ENCODE measurements around the gene CRTAC1.
A peak's percentile ranks its signal among the peaks of the same experiment; 100 is the strongest.

Gene CRTAC1

DNA sequence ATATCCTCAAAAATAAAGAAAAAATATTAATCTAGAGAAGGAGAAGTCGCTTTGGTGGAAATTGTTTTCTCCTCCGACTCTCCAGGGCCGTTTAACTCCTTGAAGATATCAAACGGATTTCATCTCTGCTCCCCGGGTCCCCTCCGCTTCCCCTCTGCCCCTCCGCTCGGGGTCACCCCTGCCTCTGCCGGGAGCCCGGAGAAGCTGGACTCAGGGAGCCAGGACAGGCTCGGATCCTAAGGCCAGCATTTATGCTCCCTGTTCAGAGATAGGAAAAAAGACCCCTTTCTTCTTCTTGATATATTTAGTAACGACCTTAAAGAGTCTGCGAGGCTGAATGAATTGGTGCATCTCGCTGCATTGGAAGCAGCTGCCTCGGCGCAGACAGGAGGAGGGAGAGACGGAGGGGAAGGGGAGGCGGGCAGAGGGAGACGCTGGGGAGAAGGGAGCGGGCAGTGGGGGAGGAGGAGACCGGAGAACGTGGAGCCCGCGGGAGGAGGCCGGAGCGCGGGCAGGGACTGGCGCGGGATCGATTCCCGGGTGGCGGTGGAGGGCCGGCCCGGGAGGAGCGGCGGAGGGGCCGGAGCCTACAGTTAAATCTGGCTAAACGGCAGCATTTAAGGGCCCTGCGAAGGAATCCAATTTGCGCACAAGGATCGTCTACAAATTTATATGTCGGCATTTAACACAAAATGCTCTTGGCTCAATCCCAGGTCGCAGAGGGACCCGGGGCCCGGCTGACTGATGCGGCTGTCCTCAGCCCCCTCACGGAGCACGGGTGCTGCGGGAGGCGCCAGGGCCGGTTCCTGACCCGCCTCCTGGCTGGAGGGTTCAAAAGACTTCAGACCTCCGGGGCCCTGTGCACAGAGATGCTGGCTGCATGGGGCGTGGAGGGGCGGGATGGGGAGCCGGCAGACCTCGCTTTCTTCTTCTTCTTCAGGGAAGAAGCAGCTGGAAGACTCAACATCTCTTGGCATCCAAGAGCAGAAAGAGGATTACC is 55.6 kb downstream of the CRTAC1 start:
- Histone ChIP-seq H3K4me1 (no peaks in the 10 kb centered on the region), H3K79me2 (no peaks in the 10 kb centered on the region), H3K27ac (no peak overlapping the region), H3K4me2 (ENCODE audit: low read length) (no peak overlapping the region), H3K9me3 (ENCODE audit: control insufficient read depth, low read length) (no peaks in the 10 kb centered on the region), H2AFZ (peak overlapping the region; percentile 23), H3K4me3 (ENCODE audit: low read depth, low read length) (no peak overlapping the region), H3K9ac (no peak overlapping the region), H3K36me3 (ENCODE audit: control insufficient read depth, insufficient read depth, low read length) (no peaks in the 10 kb centered on the region), H3K27me3 (ENCODE audit: control insufficient read depth, insufficient read depth, low read length) (peaks cover 4% of the 10 kb centered on the region)
- TF ChIP-seq CTCF (IDR thresholded peaks at IDR 0.05) = no peak

DNA sequence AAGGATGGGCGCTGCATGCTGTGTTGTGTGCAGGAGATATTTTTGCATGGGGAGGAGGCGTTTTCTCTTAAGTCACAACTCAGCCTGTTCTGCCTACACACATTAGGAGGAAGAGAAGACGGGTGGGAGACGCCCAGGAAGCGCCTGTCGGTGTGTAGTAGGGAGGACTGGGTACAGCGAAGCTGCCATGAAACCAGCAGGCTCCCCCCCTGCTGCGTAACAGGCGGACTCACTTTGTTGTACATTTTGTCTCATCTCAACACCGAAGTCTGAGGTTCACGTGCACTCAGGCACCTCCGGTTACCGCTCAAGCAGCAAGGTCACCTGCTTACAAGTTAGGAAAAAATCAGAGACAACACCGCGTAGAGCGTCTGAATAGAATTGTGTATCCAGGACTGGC is 56.3 kb downstream of the CRTAC1 start:
- Histone ChIP-seq H3K9me3 (ENCODE audit: control insufficient read depth, low read length) (no peaks in the 10 kb centered on the region), H3K4me3 (ENCODE audit: low read depth, low read length) (no peak overlapping the region), H3K79me2 (no peaks in the 10 kb centered on the region), H3K27ac (no peak overlapping the region), H3K27me3 (ENCODE audit: control insufficient read depth, insufficient read depth, low read length) (peaks cover 4% of the 10 kb centered on the region), H3K36me3 (ENCODE audit: control insufficient read depth, insufficient read depth, low read length) (no peaks in the 10 kb centered on the region), H3K4me2 (ENCODE audit: low read length) (no peak overlapping the region), H3K4me1 (no peaks in the 10 kb centered on the region), H3K9ac (no peak overlapping the region), H2AFZ (peak overlapping the region; percentile 23)
- no peak for TF ChIP-seq CTCF (IDR thresholded peaks at IDR 0.05)

GRCh38 chr10:97969538-97970079 is 60.8 kb downstream of the CRTAC1 start:
- Histone ChIP-seq H3K36me3 (ENCODE audit: control insufficient read depth, insufficient read depth, low read length) (no peaks in the 10 kb centered on the region), H3K9ac (no peak overlapping the region), H3K4me2 (ENCODE audit: low read length) (no peak overlapping the region), H3K4me1 (no peaks in the 10 kb centered on the region), H2AFZ (no peak overlapping the region), H3K27me3 (ENCODE audit: control insufficient read depth, insufficient read depth, low read length) (peaks cover 4% of the 10 kb centered on the region), H3K27ac (no peak overlapping the region), H3K4me3 (ENCODE audit: low read depth, low read length) (no peak overlapping the region), H3K9me3 (ENCODE audit: control insufficient read depth, low read length) (no peaks in the 10 kb centered on the region), H3K79me2 (no peaks in the 10 kb centered on the region)
- no peak for TF ChIP-seq CTCF (IDR thresholded peaks at IDR 0.05)

DNA sequence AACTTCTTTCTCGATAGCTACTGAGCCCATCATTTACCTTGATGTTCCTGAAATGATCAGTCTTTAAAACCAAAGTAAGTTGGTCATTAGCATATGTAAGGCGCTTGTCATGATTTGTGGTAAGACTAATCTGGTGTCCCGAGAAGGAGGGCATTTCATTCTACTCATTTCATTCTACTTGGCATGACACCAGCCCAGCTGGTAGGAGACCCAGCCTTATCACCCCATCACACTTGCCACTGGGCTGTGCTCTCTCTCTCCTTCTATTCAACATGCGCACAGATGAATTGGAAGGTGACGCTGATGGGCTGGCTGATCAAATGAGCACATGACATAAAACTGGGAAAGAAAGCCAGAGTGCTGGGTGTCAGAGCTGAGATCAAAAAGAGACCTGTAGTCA is 65.7 kb downstream of the CRTAC1 start:
- no peak overlapping the region for H3K9ac ChIP-seq
- no peak for TF ChIP-seq CTCF (IDR thresholded peaks at IDR 0.05)
- no peaks in the 10 kb centered on the region for H3K9me3 ChIP-seq (ENCODE audit: control insufficient read depth, low read length)
- no peak overlapping the region for H3K27ac ChIP-seq
- no peaks in the 10 kb centered on the region for H3K27me3 ChIP-seq (ENCODE audit: control insufficient read depth, insufficient read depth, low read length)
- no peaks in the 10 kb centered on the region for H3K79me2 ChIP-seq
- no peak overlapping the region for H3K4me3 ChIP-seq (ENCODE audit: low read depth, low read length)
- no peak overlapping the region for H3K4me2 ChIP-seq (ENCODE audit: low read length)
- no peak overlapping the region for H2AFZ ChIP-seq
- H3K36me3 ChIP-seq (ENCODE audit: control insufficient read depth, insufficient read depth, low read length) = no peaks in the 10 kb centered on the region
- no peaks in the 10 kb centered on the region for H3K4me1 ChIP-seq
